Upper lobe of right lung (tissue), 1 donor: Measurements from ENCODE around the gene VAMP5. TPM values are rescaled to one million over a fixed set of nuclear protein-coding genes. Genes with fewer than 3 reads are reported as not detected.

Source experiments
- ATAC-seq: fragments of 200-7000 bp; cut with Tn5 transposase; one replicate; pipeline ENCODE4 v1.9.1; 2020; ENCODE audit warnings: mild to moderate bottlenecking, moderate library complexity
- DNase-seq: peaks from one replicate; pipeline ENCODE4 v3.0.0-alpha.2; 2020
- H3K27ac ChIP-seq: fragments of 200-600 bp; one replicate; pipeline ENCODE4 v1.8.0; 2022
- H3K27me3 ChIP-seq: fragments of 200-600 bp; one replicate; pipeline ENCODE4 v1.8.0; 2022; ENCODE audit warnings: mild to moderate bottlenecking
- H3K36me3 ChIP-seq: fragments of 200-600 bp; one replicate; pipeline ENCODE4 v1.8.0; 2022
- H3K4me1 ChIP-seq: fragments of 200-600 bp; one replicate; pipeline ENCODE4 v1.8.0; 2022
- H3K4me3 ChIP-seq: fragments of 200-600 bp; one replicate; pipeline ENCODE4 v1.8.0; 2022; ENCODE audit warnings: mild to moderate bottlenecking
- H3K9me3 ChIP-seq: fragments of 200-600 bp; one replicate; pipeline ENCODE4 v1.8.0; 2022
- CTCF ChIP-seq: fragments of 200-600 bp; IDR thresholded peaks from one replicate; pipeline ENCODE4 v1.8.0; 2022; ENCODE audit warnings: antibody characterized with exemption
- intact Hi-C: fragments of 100-400 bp; cut with DNase I; formaldehyde crosslinking; loops from one replicate; pipeline ENCODE4 v1.11.0; 2022
- total RNA-seq: library from RNA; stranded (reverse); fragmentation: NEBNext Ultra II Directional; extraction: Animal tissue kit (Norgen Biotek cat#: 25700); gene quantifications from one replicate; pipeline ENCODE4 v1.2.1, GENCODE V29; 2021
- donor health status: DM: no; HTN: yes; CAD: no; lungs with severe emphysema.

The VAMP5 gene
- total RNA-seq, 1 donor from 2014 or later = 84.8 TPM

- Histone ChIP-seq H3K4me1 (peaks cover 81% of the 10 kb centered on the region), H3K4me3 (peak overlapping the region; percentile 67), H3K27me3 (no peaks in the 10 kb centered on the region), H3K27ac (peak overlapping the region; percentile 94), H3K36me3 (peaks cover 25% of the 10 kb centered on the region), H3K9me3 (no peaks in the 10 kb centered on the region)
- ATAC-seq = peak; percentile 1
- TF ChIP-seq CTCF = no peak
- no peak for DNase-seq
- intact Hi-C loops = no loop called here
These were observed 1.5 kb downstream of the VAMP5 start for GRCh38 chr2:85585781-85586105.

GRCh38 chr2:85588236-85588635 is 4.0 kb downstream of the VAMP5 start:
- Histone ChIP-seq H3K4me1 (peaks cover 95% of the 10 kb centered on the region), H3K36me3 (peaks cover under 1% of the 10 kb centered on the region), H3K4me3 (no peak overlapping the region), H3K27me3 (no peaks in the 10 kb centered on the region), H3K27ac (peak overlapping the region; percentile 85), H3K9me3 (no peaks in the 10 kb centered on the region)
- no peak for TF ChIP-seq CTCF
- DNase-seq (no peak), ATAC-seq (no peak)
- intact Hi-C loops = no loop called here

DNA sequence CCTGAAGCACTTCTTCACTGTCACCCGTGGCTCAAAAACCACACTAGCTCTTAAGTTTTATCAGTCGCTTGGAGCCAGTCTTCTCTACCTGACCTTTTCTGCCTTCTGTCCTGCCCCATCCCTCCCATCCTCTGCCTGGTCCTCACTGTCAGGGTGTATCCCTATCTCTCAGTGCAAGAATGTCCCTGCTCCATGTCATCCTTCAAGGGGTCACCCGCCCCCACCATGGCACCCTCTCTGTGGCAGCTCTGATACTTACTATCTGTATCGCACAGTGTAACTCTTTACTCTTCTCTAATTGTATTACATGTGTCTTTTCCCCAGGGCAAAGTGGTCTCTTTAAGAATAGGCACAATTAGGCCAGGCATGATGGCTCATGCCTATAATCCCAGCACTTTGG is 4.4 kb downstream of the VAMP5 start:
- peaks cover 91% of the 10 kb centered on the region for H3K4me1 ChIP-seq
- ATAC-seq = no peak
- TF ChIP-seq CTCF = no peak

GRCh38 chr2:85589181-85589580 is 5.0 kb downstream of the VAMP5 start:
- no peak for DNase-seq
- Histone ChIP-seq H3K4me1 (peaks cover 89% of the 10 kb centered on the region), H3K36me3 (no peaks in the 10 kb centered on the region), H3K27me3 (no peaks in the 10 kb centered on the region), H3K9me3 (no peaks in the 10 kb centered on the region), H3K4me3 (no peak overlapping the region), H3K27ac (peak overlapping the region; percentile 85)
- ATAC-seq = no peak
- TF ChIP-seq CTCF = no peak
- intact Hi-C loops = no loop called here

More for the DNA sequence above, 4.4 kb downstream of the VAMP5 start:
- Histone ChIP-seq H3K27me3 (no peaks in the 10 kb centered on the region), H3K9me3 (no peaks in the 10 kb centered on the region), H3K27ac (peak overlapping the region; percentile 85), H3K36me3 (no peaks in the 10 kb centered on the region), H3K4me3 (no peak overlapping the region)
- DNase-seq = no peak
- intact Hi-C loops = no loop called here

DNA sequence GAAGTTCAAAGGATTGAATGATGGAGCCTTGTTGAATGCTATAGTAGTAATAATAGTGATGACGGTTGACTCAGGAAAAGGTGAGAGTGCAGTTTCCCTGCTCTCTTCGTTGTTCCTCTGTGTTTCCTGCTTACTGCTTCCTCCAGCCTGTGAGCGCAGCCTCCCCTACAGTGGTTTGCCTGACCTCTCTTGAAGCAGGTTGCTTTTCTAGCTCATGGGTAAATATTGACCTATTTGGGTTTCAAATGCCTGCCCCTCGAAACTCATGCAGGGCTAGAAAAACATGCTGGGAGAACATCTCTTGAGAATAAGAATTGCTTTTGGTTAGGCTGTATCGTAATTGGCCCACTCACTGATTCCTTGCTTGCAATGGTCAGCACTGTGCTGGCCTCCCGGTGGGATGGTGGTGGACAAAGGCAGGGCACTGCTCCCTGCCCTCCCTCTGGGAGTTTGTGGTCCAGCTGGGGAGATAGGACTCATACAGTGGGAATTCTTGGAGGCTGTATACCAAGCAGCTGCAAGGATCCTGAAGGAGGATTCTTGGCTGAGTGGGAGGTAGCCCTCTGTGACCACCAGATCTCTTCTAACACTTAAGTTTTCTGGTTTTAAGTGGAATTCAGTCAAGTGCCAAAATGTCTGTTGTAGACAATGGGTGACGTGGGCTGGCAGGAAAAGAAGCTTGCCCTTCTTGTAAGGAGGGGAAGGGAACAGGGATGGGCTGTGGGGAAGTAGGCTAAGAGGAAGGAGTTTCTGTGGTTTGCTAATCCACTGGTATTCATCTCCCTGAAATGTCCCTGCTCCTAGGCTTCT is 6.0 kb downstream of the VAMP5 start:
- no peaks in the 10 kb centered on the region for H3K9me3 ChIP-seq
- H3K4me1 ChIP-seq = peaks cover 86% of the 10 kb centered on the region
- H3K27ac ChIP-seq = peak overlapping the region; percentile 85
- no peaks in the 10 kb centered on the region for H3K36me3 ChIP-seq
- peak; percentile 62 for ATAC-seq
- TF ChIP-seq CTCF = no peak
- no peak for DNase-seq
- intact Hi-C loops = no loop called here
- H3K4me3 ChIP-seq = peak overlapping the region; percentile 2
- H3K27me3 ChIP-seq = no peaks in the 10 kb centered on the region
